RKO (cell line): ENCODE measurements around the gene ZNF554.

Source experiments
- DNase-seq: peaks from one replicate; pipeline ENCODE4 v3.0.0-alpha.2; 2016; ENCODE audit warnings: low spot score

Gene ZNF554

DNA sequence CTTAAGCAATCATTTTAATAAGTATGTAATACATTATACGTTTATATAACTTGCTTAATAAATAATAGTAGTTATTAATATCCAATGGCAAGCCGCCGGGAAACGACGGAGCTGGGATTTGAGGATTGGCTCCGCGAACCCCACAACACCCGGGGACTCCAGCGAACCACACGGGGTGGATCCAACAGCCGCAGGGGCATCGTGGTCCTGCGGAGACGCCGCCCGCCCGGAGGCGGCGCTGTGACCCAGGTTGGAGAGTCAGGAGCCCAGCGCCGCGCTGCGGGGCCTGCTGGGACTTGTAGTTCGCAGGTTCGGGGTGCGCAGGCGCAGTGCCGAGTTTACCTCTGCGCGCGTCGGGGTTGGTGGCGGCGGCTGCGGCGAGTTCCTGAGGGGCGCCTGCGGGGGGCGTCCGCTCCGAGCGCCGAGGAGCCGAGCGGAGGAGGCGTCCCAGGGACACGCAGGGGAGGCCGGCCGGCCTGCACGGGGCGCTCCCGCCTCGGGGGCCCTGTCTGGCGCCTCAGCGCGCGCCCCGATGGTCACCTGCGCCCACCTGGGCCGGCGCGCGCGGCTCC, at the start of gene ZNF554:
TSS of gene ZNF554 (plus strand) at position 329 of the 572 bp plus-strand sequence. CDS start at position 533, 204 bp downstream.
- DNase-seq: peak; percentile 96

DNA sequence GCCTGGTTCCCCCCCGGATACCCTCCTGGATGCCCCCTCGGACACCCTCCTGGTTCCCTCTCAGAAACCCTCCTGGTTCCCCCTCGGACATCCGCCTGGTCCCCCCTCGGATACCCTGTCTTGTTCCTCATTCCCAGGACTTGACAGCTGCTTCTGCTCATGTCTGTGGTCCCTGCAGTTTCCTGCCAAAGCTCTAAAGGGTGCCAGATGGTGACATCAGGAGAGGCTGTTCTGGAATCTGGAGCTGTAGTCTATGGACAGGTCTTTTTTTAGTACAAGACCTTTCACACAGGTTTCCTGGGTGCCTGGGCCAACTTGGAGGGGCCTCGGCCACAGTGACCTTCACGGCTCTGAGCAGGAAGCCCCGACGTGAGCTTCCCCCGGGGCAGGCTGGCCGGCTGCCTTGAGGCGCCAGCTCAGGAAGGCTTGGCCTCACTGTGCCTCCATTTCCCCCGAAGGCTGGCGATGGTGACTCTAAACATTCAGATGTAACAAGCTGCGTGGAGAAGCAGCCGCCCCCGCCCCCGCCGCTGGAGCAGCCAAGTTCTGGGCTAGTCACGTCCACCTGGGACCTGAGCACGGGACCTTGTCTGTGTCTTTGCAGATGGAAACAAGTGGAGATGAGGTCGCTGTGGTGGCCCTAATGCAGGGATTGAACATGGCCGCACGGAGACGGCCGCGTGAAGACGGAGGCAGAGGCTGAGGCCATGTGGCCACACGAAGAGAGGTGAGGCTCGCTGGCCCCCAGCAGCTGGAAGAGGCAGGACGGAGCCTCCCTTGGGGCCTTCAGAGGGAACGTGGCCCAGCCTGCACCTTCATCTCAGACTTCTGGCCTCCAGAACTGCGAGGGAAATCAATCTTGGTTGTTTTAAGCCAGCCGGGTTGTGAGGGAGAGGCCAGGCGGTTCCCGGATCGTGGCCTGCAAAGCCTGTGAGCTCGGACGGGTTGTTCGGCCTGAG, 49.3 kb upstream of the ZNF554 start:
- DNase-seq: no peak

DNA sequence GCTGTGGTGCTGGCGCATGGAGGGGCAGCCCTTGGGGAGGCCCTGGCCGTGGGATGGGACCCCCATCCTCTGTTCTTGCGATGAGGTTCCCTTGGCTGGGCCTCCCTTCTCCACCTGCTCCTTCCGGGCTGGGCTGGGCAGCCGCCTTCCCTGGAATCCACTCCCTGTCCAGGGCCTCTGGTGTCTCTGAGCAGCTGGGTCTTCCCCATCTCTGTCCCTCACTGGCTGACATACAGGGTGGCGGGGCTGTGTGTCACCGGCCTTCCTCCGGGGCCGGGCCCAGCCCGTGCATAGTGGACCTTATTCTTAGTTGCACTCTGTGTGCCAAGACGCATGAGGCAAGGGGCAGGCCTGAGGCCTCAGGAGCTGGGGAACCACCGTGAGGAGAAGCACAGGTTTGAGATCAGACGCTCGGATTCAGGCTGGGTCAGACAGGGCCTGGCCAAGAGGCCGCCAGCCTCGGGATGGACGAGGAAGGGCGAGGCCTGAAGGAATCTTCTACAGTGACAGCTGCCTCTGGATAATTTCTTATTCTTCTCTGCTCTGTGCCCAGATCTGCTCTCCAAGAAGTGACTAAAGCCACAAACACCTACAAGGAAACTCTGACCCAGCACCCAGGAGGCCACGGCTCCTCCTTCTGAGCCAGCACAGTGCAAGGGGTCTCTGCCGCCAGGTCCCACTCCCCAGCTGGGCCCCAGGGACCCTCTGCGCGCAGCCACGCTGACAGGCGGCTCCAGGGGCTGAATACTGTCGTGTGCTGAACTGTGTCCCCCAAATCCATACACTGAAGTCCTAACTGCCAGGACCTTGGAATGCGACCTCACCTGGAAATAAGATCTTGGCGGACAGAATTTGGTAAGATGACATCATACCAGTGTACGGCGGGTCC, 47.6 kb upstream of the ZNF554 start:
- no peak for DNase-seq

DNA sequence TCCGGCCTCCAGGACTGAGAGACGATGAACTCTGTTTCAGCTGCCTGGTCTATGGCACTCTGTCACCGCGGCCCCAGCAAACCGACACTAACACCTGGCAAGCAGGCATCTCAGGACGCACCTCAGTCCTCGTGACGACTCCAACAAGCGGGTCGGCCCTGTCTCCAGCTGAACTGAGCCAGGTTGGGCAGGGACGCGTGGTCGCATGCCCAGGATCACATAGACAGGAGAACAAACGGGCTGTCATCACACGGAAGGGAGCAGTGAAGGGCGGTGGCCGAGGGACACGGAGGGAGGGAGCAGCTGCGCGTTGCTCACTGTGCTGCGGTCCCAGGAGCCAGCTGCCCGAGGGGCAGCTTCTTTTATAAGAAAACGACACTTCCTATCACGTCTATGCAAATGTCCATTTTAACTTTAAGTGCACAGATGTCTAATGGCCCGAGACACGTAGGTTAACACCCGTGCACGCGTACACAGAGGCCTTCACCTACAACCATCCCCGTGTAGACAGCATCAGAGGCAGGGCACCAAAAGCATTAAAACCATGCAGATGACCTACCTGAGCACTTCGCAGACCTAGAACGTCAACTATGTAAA, 45.5 kb upstream of the ZNF554 start:
- no peak for DNase-seq

DNA sequence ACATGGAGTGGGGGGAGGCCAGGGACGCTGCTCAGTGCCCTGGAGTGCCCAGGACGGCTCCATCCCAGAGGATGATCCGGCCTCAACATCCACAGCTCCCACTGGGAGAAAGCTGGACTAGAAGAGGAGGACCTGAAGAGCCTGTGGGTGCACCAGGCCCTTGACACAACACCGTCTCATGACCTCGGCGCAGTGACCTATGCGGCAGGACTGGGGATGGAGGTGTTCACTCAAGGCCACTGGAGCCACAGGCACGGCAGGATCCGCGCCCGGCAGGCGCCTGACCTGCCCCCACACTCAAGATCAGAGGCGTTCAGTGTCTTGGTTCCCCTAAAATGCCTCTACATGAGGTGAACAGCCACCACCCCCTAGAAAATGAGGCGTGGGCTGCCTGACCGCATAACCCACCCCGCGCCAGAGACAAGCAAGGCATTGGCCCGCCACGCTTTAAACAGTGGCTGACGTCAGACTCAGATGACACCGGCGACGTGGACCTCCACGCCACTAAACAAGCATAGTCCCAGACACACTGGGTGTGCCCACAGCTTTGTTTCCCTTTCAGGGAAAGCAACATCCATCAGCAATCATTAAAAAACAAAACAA, 44.6 kb upstream of the ZNF554 start:
- DNase-seq: no peak

DNA sequence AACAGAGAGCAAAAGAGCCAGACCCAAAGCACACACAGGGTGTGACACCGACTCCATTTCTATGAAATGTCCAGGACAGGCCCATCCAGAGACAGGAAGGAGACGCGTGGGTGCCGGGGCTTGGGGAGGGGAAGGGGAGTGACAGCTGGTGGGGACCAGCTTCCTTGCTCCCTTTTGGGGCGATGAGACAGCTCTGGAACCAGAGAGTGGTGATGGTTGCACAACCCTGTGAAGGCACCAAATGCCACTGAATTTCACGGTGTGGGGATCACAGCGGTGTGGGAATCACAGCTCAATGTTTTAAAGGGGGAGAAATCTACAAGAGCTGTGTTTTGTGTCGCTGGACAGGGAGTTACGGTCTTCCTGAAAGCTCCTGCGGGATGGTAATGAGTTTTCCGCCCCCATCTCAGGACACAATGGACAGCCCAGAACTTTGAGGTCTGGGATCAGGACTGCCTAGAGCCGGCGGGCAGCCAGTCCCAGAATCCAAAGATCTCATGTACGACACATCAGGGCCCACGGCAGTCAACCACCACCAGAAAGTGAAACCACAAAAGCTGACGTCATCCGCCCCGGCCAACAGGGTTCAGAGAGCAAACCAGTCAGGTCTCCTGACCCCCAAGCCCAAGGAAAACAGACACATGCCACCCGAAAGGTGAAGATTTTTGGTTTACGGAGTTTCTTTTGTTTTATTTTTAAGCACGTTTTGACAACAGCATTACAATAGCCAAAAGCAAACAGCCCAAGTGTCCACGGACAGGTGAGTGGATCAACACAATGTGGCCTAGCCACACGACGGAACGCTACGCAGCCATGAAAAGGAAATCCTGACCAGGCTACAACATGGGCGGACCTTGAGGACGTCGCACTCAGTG, 43.9 kb upstream of the ZNF554 start:
- DNase-seq: no peak

DNA sequence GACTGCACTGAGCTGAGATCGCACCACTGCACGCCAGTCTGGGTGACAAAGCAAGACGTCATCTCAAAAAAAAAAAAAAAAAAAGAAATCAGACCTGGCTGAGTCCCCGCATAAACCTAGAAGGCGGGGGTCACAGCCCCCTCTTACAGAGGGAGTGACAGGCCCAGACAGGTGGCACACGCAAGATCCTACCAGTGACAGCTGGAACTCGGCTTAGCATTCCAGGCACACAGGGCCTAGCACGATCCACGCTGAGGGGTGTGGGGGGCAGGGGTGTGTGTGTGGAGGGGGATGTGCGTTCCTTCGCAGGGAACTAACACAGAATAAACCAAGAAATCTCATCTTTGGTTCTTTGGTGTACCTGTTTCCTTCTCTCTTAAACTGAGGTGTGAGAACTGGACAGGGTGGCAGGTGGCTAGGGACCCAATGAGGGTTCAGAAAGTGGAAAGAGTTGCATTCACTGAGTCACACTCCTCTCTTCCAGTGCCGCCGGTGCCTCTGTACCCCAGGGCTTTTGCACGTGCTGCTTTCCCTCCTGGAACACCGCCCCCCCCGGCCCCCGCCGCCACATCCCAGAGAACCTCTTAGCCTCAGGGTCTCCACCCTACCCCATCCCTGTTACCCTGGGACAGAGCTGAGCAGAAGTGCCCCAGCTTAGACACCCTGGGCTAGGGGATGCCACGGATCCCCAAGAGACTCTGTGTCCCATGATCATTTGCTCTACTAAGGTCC, 41.5 kb upstream of the ZNF554 start:
- DNase-seq: no peak

DNA sequence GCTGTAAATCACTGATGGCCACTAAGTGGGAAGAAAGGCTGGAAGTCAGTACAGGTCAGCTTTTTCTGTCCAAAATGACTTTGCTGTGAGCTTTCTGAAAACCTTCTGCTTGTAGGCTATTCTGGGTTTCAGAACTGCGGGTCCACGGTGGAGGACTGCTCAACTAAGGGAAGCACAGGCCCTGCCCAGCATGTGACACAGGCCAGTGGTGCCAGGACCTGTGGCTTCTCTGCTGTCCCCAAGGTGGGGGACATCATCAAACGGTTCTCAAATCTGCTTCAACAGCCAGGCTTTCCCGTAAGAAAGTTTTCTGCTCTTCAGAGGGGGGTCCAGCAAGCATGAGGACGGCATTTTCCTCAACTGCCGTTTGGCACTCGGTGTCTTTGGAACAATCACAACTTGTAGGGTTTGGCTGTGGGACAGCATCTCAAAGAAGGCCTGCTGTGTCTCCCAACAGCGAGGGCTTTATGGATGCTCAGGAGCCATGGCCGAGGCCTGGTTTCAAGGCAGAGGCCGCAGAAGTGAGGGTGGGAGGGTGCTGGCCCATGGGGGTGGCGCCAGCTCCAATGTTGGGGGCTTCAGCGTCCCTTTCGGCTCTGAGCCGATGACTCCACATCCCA, 40.4 kb upstream of the ZNF554 start:
- DNase-seq: no peak

DNA sequence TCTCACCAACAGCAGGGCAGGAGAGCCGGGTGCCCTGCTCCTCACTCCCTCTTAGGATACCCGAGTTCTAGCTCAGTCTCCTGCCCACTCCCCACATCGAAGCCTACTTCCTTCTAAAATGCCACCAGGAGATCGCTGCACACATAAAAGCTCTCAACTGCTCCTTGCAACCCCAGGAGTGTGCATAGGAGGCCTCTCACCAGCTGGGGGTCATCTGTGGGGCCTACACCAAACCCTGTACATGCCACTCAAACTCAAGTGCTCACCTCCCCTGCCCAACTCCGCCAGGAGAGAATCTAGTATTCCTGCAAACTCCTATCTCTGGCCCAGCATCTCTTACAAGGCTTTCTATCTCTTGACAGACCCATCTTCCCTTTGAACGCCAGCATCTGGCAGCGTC, 39.4 kb upstream of the ZNF554 start:
- DNase-seq: no peak

DNA sequence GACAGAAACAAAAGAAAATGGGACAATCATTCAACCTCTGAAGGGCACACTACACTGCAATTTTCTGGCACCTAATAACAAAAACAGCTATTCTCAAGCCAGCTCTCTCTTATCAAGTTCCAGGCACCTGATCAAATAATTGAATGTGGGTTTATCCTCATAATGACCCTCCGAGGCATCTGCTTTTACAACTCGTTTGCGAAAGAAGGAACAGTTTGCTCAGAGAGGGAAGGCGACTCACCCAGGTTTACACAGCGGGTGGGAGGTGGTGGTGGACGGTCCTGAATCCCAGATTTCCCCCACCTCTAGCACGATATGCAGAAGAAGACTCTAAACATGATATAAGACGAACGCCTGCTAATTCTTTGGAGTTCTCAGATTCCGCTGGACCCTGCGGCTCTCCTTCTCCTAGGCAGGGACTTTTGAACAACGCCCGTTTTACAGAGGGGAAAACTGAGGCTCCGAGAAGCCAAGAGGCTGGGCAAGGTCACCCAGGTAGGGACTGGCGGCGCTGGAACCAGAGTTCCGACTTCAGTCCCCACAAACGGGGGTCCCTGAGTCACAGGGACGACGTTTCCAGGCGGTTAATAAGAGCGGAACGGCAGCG, 37.2 kb upstream of the ZNF554 start:
- DNase-seq: no peak

DNA sequence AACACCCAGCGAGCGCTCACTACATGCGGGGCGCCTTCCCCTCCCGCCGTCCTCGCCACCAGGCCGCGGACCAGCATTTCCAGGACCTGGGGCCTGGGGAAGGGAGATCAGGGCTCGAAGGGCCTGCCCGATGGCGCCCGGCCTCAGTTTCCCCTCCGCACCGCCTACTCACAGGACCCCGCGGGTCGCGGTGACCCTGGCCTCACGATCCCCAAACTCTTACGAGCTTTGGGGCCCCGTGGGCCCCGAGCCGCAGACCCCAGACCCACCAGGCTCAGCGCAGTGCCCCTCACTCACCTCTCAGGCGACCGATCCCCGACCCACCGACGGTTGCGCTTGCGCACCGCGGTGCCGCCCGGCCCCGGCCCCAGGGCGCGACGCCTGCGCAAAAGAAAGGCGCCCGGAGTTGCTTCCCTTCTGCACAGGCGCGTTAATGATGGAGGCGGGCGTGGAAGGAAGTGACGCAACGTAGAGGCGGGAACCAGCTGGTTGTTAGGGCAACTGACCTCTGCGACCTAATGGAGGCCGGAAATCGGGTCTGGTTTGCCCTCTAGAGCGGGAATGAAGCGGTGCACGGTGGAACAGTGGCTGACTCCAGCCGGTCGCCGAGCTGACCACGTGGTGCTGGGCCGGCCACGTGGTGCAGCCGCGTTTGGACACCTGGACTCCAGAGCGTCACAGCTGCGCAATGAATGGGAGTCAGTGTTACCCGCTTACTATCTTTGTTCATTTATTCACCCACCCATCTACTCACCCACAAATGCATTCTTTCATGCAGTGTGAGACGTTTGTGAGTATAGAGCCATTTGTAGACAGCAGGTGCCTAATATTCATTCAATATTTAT, 36.5 kb upstream of the ZNF554 start, which contains the start of gene SGTA:
TSS of gene SGTA (minus strand) at position 338 of the 845 bp plus-strand sequence. CDS start 14,205 bp downstream, outside the sequence.
- DNase-seq: peak; percentile 100

DNA sequence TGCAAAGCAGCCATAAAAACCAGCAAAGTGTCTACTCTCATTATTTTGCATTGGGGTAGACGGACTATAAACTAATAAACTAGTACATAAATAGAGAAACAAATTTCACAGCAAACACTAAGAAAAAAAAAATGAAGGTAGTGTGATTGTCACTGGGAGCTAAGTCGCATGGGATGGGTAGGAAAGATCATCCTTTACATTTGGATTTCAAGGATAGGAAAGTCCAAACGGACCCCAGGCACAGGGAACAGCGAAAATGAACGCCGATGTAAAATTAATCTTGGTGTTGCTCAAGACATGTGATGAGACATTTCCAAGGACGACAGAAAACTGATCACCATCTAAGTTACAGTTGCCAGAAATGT, 35.9 kb upstream of the ZNF554 start:
- DNase-seq: no peak

DNA sequence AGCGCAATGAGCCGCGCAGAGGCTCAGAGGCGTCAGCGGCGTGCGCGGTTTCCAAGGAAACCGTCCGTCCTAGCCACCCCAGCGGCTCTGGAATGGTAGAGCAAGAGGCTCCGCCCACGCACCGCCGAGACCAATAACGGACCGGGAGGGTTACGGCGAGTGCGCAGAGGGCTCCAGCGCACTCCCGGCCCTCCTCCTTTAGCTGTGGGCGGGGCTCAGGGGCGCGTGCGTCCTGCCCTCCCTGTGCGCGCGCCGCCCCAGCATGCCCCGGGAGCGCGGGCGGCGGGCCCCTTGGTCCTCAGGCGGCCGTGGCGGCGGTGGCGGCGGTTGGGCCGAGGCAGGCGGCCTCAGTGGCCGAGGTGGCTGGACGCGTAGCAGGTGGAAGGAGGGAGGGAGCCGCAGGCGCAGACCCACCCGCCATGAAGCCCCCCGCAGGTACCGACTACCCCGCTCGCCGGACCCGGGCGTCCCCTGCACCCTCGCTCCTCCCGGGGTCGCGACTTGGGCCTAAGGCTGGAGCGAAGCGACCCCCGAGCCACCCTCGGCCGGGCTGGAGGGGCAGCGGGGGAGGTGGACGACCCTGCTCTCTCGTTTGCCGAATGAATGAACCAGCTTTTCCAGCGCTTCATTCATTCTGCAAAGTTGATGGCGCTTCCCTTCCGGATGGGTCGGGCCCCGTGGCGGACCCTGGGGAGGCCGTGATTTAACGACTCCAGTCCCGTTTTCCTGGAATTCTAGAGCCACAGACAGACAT, 34.2 kb upstream of the ZNF554 start, which contains the start of gene THOP1:
TSS of gene THOP1 (plus strand) at position 260 of the 754 bp plus-strand sequence. CDS start at position 420, 160 bp downstream.
- DNase-seq: peak; percentile 99

DNA sequence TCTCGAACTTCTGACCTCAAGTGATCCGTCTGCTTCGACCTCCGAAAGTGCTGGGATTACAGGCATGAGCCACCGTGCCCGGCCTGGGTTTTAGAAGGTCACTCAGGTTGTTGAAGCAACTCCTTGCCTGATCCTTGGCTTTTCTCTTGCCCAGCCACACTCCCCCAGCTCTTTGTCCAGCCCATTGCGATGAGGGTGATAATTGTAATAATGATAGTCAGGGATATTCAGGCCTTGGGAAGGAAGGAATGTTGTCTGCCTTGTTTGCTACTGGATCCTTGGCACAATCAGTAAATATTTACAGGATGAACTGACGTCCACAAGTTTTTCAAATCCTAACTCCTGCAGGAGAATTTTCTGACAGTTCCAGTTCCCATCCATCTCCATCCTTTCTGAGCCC, 32.6 kb upstream of the ZNF554 start:
- no peak for DNase-seq

DNA sequence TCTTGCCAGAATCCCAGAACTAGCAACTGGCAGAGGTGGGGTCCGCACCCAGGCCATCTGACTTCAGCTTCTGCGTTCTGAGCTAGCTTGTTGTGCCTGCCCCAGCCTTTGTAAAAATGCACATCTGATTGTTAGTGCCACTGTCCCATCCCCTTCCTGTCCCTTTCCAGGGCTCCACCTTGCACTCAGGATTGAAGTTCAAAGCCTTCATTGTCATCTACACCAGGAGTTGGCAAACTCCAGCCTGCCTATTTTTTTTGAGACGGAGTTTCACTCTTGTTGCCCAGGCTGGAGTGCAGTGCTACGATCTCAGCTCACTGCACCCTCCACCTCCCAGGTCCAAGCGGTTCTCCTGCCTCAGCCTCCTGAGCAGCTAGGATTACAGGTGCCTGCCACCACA, 31.4 kb upstream of the ZNF554 start:
- DNase-seq: no peak

DNA sequence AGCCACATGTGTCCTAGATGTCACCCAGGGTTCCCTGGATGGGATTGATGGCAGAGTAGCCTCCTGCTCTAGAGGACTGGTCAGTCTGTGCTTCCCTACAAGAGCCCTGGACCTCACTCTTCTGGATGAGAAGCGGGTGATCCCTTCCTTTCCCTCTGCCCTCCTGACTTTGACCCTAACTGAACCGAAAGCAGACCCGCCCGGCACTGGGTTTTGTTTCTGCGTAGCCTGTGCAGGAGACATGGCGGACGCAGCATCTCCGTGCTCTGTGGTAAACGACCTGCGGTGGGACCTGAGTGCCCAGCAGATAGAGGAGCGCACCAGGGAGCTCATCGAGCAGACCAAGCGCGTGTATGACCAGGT, 29.5 kb upstream of the ZNF554 start:
- no peak for DNase-seq
